GM21737 (cell line): ENCODE results near the gene STC2.

ENCODE experiments used
- ATAC-seq: cut with Tn5 transposase; IDR thresholded peaks from one replicate; pipeline ENCODE4 v1.9.1; 2021; ENCODE audit warnings: mild to moderate bottlenecking, moderate library complexity; ENCODE audit not compliant: unreplicated experiment

STC2 gene

DNA sequence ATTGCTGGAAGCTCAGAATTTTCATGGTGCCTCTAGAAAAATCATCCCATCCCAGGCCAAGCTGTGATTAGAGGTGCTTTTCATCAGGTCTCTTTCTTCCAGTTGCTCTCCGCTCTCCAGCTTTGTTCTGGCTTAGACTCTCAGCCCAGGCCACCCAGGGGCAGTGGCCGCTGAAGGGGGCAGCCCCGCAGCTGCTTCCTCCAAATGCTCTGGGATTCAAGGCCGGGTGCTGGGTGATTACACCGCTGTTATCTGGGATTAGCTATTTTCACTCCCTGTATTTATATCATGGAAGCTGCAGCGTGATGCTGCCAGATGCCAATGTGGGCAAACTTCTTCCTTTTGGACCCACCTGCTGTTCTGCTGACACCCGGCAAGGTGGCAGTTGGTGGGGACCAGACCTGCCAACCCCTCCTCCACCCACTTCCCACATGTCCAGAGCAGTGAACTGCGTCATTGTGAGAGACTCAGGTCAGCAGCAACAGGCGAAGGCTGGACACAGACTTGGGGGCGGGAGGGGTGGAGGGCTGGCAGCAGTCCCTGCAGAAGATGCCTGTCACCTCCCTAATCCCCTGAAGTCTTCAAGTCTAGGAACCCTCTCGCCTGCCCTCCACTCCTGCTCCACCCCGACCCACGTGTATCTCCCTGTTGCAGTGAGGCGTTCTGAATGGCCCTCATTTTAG, 59.3 kb downstream of the STC2 start:
- no peak for ATAC-seq

DNA sequence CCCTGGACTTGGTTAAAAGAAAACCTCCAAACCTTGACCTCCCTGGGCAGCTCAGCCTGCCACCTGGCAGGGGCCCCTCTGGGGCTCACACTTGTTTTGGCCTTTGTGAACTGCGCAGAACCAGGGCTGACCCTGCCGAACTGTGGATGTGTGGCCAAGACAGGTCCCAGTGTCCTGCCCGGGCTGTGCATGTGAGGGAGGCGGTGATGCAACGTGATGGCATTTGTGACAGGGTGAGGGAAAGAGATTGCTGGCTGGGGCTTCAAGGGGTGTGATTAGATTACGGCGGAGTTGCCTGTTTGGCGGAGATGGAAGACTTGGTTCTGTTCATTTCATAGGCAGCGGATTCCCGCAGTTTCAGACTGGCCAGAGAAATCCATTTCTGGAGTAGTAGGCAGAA, 62.8 kb downstream of the STC2 start:
- no peak for ATAC-seq
